Testis (tissue), 2 donors: ENCODE data around the gene HS6ST3.

Source experiments
- CTCF ChIP-seq, 3 experiments: fragments of 450-650 bp in 2 of 3; fragments of 200-600 bp in 1 of 3; sonication (generic) in 1 of 3; IDR thresholded peaks; one replicate each; pipeline ENCODE4 v1.5.1; 2016 to 2019; ENCODE audit warnings: antibody characterized with exemption in 3 of 3, mild to moderate bottlenecking in 2 of 3, moderate library complexity in 1 of 3
- POLR2A ChIP-seq: fragments of 450-650 bp; IDR thresholded peaks from one replicate; pipeline ENCODE4 v1.6.1; 2017; ENCODE audit warnings: antibody characterized with exemption, mild to moderate bottlenecking, moderate library complexity

- no peak for TF ChIP-seq POLR2A
- no peak for TF ChIP-seq CTCF (IDR thresholded peaks at IDR 0.05)
Observed at GRCh38 chr13:96696389-96696900, 606.5 kb downstream of the HS6ST3 start.
